IPS DF 4.7 (cell line): Measurements from ENCODE around the gene DAB1.

Experiments
- DNase-seq: peaks from one replicate; pipeline ENCODE4 v3.0.0-alpha.2; 2013; ENCODE audit warnings: low spot score; ENCODE audit errors: extremely low read depth

DAB1 gene

DNA sequence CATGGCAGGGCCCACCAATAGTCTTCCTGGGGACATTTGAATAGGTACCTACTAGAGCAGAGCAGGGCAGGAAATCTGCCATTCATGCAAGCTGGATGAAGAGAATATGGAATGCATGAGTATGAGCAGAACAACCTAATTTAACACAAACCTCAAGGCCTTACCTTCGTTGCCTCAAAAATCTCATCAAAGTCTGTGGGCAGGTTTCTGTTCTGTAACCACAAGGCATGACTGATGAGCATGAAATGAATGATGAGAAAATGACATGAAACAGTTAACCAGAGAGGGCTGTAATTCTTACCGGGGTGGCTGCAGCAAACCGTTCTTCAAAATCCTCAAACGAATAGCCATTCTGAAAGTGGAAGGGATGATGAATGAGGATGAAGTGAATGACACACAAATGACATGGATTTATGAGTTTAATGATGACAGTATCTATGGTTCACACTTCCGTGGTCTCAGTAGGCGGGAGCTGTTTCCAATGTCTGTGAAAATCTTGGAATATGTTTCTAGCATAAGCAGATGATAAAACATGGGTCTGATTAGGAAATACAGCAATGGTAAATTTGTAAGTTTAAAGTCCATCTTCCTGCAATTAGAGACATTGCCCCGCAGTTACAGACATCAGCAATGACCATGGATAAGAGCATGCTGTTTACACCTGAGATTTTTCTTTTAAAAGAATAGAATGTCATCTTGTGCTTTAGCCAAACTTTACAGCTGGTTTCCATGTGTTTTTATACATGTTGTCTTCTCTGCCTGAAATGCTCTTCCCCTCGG is 390.4 kb downstream of the DAB1 start:
- DNase-seq: no peak

- DNase-seq: no peak
Measured at GRCh38 chr1:57026624-57027354, 397.1 kb downstream of the DAB1 start.

DNA sequence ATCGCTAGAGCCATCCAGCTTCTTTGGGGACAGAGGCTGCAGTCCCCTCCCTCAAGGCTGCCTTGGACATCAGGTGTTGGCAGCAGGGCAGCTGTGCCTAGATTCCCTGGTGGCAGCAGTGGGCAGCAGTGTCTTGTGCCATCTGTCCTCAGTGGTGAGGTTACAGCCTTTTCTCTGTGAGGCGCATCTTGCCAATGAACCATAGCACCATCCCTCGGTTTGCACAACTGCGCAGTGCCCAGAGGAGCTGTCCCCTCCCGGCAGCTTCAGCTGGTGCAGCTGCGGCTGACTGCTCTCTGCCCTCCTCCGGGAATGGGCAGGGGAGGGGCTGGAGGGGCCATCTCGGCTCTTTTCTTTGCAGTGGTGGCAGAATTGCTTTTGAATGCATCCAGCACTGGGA is 399.0 kb downstream of the DAB1 start:
- DNase-seq: no peak

DNA sequence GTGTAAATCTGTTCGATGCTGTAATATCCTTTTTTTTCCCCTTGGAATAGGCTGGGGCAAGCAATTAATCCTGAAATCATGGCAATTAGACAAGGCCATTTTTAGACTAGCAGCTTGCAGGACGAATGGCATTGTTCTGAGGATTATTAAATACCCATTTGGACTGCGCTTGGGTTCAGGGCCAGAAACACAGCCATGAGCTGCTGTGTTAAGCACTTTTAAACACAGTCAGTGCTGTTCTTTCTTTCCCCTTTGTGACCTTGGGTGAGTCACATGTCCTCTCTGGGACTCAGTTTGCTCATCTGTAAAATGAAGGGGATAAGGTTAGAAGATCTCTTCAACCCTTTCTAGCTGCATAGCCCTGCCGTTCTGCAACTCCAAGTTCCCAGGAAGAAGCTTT is 399.4 kb downstream of the DAB1 start:
- DNase-seq: no peak

GRCh38 chr1:57020216-57020615 is 403.6 kb downstream of the DAB1 start:
- no peak for DNase-seq

DNA sequence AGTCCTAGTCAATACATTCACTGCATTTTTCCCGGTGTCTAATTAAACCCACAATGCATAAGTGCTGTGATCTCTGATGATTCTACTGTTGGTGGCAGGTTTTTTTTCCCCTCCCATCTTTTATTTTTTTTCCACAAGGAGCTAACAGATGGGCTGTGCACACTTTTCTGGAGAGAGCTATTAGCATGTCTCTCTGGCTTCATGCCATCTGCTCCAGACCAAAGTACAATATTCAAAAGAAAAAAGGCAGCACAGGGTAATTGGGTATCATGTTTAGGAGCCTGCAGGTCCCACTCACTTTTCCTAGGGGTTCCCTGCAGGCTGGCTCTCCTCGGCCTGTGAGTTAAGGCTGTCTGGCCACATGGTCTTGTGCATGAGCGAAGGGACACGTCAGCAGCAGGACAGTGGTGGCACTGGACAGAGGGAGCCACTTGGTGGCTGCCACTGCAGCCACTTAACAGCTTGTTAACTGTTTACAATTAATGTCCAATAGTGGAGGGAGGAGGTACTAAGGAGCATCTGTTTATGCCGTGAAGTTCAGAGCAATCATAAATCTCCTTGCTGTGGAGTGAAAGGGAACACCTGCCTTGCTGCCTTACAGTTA is 404.5 kb downstream of the DAB1 start:
- DNase-seq: no peak

DNA sequence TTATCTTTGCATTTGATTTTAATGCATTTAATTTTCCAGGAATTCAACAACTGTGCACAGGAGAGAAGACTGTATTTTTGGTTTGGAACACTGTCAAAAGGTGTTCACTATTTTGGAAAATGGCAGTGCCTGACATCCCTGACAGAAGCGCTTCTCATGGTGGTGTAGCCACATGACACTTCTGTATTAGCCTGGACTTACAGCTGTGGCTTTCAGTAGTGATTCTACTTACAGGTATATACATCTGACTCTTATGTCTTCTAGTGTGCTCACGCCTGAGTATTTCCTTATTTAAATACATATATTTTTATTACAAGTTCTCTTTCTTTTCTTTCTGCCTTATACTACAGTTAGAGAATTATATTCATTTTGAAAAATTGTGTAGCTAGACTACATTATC is 405.7 kb downstream of the DAB1 start:
- no peak for DNase-seq

DNA sequence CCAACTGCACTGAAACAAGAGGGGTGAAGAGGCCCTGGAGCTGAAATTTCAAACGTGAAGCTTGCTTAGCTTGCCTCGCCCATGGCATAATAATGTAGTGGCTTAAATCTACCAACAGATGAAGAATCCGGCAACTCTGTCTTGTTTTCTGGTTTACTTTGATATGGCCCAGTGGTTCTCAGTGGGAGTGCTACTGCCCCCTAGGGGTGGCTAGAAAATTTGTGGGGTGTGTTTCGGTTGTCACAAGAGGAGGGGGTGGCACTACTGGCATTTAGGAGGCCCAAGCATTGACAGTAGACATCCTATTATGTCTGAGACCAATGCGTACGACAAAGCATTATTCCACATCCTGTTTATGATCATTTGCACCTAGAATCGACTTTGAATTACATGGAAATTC is 406.1 kb downstream of the DAB1 start:
- peak; percentile 16 for DNase-seq

DNA sequence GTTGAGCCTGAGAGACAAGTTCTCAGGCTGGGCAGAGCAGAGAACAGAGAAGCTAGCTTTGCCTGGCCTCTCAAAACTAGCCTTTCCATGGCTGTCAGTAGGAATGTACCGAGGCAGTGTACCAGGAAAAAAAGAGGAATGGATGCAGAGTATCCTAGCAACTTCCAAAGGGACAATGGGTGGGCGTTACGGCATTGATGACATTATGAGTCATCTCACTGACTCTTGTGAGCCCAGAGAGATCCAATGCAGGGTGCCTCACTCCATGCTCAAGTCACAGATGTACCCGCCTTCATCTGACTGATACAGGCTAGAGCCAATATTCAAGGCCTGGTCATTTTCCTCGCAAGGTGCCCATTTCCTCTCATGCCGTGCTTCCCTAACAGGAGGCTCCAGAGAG is 406.7 kb downstream of the DAB1 start:
- DNase-seq: no peak

DNA sequence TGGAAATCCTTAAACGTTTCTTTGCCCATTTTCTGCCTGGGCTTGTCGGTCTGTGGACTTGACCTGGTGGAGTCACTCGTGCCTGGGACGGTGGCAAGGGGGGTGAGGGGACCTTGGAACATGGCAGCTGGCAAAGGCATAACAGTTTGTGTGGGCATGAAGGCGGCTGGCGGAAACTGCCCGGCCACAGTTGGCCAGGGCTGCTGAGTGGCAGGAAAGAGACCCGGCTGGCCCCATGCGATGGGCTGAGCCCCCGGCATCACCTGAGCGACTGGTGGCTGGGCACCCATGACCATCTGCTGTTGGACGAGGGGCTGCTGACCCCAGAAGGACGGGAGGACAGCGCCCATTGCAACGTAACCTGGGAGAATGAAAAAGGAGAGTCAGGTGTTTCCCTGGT is 408.8 kb downstream of the DAB1 start:
- DNase-seq: no peak

- no peak for DNase-seq
Measured at GRCh38 chr1:57013522-57013921, 410.3 kb downstream of the DAB1 start.

- DNase-seq: no peak
Measured at GRCh38 chr1:57012315-57012714, 411.5 kb downstream of the DAB1 start.

- DNase-seq: no peak
Measured at GRCh38 chr1:57010511-57010910, 413.3 kb downstream of the DAB1 start.

GRCh38 chr1:57007948-57008347 is 415.9 kb downstream of the DAB1 start:
- no peak for DNase-seq

GRCh38 chr1:57007472-57007871 is 416.4 kb downstream of the DAB1 start:
- no peak for DNase-seq

- no peak for DNase-seq
Measured at GRCh38 chr1:57003398-57004139, 420.3 kb downstream of the DAB1 start.

GRCh38 chr1:56995414-56996100 is 428.3 kb downstream of the DAB1 start:
- DNase-seq: no peak

DNA sequence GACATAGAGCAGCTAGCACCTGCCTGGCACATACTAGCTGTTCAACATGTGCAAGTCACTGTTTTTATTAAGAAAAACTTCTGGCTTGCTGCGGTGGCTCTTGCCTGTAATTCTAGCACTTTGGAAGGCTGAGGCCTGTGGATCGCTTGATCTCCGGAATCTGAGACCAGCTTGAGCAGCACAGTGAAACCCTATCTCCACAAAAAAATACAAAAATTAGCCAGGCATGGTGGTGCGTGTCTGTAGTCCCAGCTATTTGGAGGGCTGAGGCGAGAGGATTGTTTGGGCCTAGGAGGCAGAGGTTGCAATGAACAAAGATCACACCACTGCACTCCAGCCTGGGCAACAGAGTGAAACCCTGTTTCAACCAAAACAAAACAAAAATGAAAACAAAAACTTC is 430.4 kb downstream of the DAB1 start:
- DNase-seq: no peak

DNA sequence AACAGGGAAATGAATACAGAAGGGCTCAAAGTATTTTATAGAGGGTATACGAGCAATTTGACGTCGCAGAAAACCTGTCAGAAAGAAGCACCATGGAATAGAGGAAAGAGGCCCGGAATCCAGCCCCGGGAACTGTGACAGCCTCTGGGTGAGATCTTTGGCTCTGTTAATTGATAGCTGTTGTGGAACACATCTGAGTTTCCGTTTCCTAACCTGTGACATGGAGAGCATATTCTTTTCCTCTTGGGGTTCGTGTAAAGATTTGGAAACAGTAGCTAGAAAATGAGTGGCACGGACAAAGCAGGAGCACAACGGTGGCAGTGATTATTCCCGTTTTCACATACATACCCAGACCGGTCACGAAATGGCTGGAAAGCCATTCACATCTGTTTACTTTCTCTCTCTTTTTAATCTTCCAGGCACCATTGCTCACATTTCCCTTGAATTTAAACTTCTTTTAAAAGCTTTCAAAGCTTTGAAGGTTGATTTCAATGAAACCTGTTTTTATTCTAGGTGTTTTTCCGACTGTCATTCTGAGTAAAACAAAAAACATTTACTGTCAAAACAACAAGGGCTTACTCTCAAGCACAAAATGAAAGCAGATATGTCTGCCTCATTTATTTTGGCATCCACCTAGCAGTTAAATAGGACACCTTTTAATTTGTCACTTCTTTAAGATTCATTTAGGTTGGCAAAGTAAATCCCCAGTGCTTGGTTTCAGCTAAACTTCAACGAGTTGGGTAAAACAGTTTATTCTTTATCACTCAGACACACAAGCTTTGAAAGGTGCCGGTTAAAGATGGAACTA is 431.3 kb downstream of the DAB1 start:
- no peak for DNase-seq

GRCh38 chr1:56991576-56991975 is 432.3 kb downstream of the DAB1 start:
- no peak for DNase-seq
